MM.1S (cell line): ENCODE data around the gene SCAI.

ENCODE experiments used
- DNase-seq: peaks from one replicate; pipeline ENCODE4 v3.0.0-alpha.2; 2015
- H2AFZ ChIP-seq: fragments of 300-600 bp; sonication (generic); 2 replicates; pipeline ENCODE4 v1.6.0; 2016; ENCODE audit warnings: antibody characterized with exemption, low read length
- H3F3A ChIP-seq: fragments of 300-600 bp; sonication (generic); 2 replicates; pipeline ENCODE4 v1.6.1; 2016; ENCODE audit warnings: mild to moderate bottlenecking, antibody characterized with exemption, low read length, moderate library complexity, mixed read lengths; ENCODE audit not compliant: insufficient read depth
- H3K27ac ChIP-seq: fragments of 300-600 bp; sonication (generic); 2 replicates; pipeline ENCODE4 v1.5.1; 2016; ENCODE audit warnings: mild to moderate bottlenecking, low read length
- H3K27me3 ChIP-seq: fragments of 300-600 bp; sonication (generic); replicated peaks from 2 replicates; pipeline ENCODE4 v1.6.0; 2016; ENCODE audit warnings: low read length; ENCODE audit not compliant: insufficient read depth
- H3K36me3 ChIP-seq: fragments of 300-600 bp; sonication (generic); replicated peaks from 2 replicates; pipeline ENCODE4 v1.6.1; 2016; ENCODE audit warnings: mild to moderate bottlenecking, low read length, mixed read lengths; ENCODE audit not compliant: insufficient read depth
- H3K4me1 ChIP-seq: fragments of 300-600 bp; sonication (generic); 2 replicates; pipeline ENCODE4 v1.6.1; 2016; ENCODE audit warnings: low read length, mixed read lengths
- H3K4me2 ChIP-seq: fragments of 300-600 bp; sonication (generic); 2 replicates; pipeline ENCODE4 v1.6.0; 2016; ENCODE audit warnings: low read depth, low read length
- H3K4me3 ChIP-seq: fragments of 300-600 bp; sonication (generic); 2 replicates; pipeline ENCODE4 v1.5.1; 2016; ENCODE audit warnings: low read length, mixed read lengths
- H3K79me2 ChIP-seq: fragments of 300-600 bp; sonication (generic); 2 replicates; pipeline ENCODE4 v1.6.1; 2016; ENCODE audit warnings: mixed run types, low read length, mixed read lengths
- H3K9ac ChIP-seq: fragments of 300-600 bp; sonication (generic); 2 replicates; pipeline ENCODE4 v1.6.1; 2016; ENCODE audit warnings: low read length, mixed read lengths
- H3K9me2 ChIP-seq: fragments of 300-600 bp; sonication (generic); replicated peaks from 2 replicates; pipeline ENCODE4 v1.6.1; 2016; ENCODE audit warnings: mild to moderate bottlenecking, low read length, mixed read lengths; ENCODE audit not compliant: insufficient read depth
- H3K9me3 ChIP-seq: fragments of 300-600 bp; sonication (generic); replicated peaks from 2 replicates; pipeline ENCODE4 v1.6.1; 2016; ENCODE audit warnings: mild to moderate bottlenecking, low read length, mixed read lengths; ENCODE audit not compliant: insufficient read depth
- H4K20me1 ChIP-seq: fragments of 300-600 bp; sonication (generic); 2 replicates; pipeline ENCODE4 v1.6.1; 2016; ENCODE audit warnings: mild to moderate bottlenecking, low read length, moderate library complexity, mixed read lengths; ENCODE audit not compliant: insufficient read depth
- EZH2 ChIP-seq: fragments of 300-600 bp; sonication (generic); optimal IDR thresholded peaks from 2 replicates; pipeline ENCODE3; 2017; ENCODE audit warnings: low read depth, mild to moderate bottlenecking, antibody characterized with exemption, low read length, mixed read lengths
- EZH2phosphoT487 ChIP-seq: fragments of 300-600 bp; sonication (generic); IDR thresholded peaks from 2 replicates; pipeline ENCODE4 v1.6.1; 2018; ENCODE audit warnings: antibody characterized with exemption, low read length
- TF ChIP-seq, protein P1 (sequence below): fragments of 300-600 bp; sonication (generic); IDR thresholded peaks from 2 replicates; pipeline ENCODE4 v1.5.1; 2016; ENCODE audit warnings: antibody characterized with exemption, low read length, mixed read lengths

Gene SCAI

GRCh38 chr9:124911766-124912165 lies 231.6 kb downstream of the SCAI start:
- Histone ChIP-seq H3K79me2 (no peaks in the 10 kb centered on the region), H3K4me1 (no peaks in the 10 kb centered on the region), H3K36me3 (no peaks in the 10 kb centered on the region), H3K27me3 (no peaks in the 10 kb centered on the region), H3K4me2 (no peak overlapping the region), H3K27ac (no peak overlapping the region), H3K9ac (no peak overlapping the region), H3K9me3 (no peaks in the 10 kb centered on the region), H3K4me3 (no peak overlapping the region), H2AFZ (no peak overlapping the region), H3K9me2 (no peaks in the 10 kb centered on the region), H4K20me1 (no peaks in the 10 kb centered on the region), H3F3A (no peaks in the 10 kb centered on the region)
- TF ChIP-seq, protein P1, sequence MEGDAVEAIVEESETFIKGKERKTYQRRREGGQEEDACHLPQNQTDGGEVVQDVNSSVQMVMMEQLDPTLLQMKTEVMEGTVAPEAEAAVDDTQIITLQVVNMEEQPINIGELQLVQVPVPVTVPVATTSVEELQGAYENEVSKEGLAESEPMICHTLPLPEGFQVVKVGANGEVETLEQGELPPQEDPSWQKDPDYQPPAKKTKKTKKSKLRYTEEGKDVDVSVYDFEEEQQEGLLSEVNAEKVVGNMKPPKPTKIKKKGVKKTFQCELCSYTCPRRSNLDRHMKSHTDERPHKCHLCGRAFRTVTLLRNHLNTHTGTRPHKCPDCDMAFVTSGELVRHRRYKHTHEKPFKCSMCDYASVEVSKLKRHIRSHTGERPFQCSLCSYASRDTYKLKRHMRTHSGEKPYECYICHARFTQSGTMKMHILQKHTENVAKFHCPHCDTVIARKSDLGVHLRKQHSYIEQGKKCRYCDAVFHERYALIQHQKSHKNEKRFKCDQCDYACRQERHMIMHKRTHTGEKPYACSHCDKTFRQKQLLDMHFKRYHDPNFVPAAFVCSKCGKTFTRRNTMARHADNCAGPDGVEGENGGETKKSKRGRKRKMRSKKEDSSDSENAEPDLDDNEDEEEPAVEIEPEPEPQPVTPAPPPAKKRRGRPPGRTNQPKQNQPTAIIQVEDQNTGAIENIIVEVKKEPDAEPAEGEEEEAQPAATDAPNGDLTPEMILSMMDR: no peak
- TF ChIP-seq EZH2: no peak
- no peak for TF ChIP-seq EZH2phosphoT487
- no peak for DNase-seq

GRCh38 chr9:124908098-124908497 lies 235.2 kb downstream of the SCAI start:
- no peak for DNase-seq
- Histone ChIP-seq H3K79me2 (no peaks in the 10 kb centered on the region), H3K9me2 (no peaks in the 10 kb centered on the region), H3K27me3 (no peaks in the 10 kb centered on the region), H3K9me3 (no peaks in the 10 kb centered on the region), H3K4me1 (no peaks in the 10 kb centered on the region), H3K27ac (no peak overlapping the region), H3K9ac (no peak overlapping the region), H4K20me1 (no peaks in the 10 kb centered on the region), H3F3A (no peaks in the 10 kb centered on the region), H2AFZ (no peak overlapping the region), H3K4me3 (no peak overlapping the region), H3K4me2 (no peak overlapping the region), H3K36me3 (no peaks in the 10 kb centered on the region)
- no peak for TF ChIP-seq EZH2phosphoT487
- no peak for TF ChIP-seq EZH2
- TF ChIP-seq, protein P1: no peak

DNA sequence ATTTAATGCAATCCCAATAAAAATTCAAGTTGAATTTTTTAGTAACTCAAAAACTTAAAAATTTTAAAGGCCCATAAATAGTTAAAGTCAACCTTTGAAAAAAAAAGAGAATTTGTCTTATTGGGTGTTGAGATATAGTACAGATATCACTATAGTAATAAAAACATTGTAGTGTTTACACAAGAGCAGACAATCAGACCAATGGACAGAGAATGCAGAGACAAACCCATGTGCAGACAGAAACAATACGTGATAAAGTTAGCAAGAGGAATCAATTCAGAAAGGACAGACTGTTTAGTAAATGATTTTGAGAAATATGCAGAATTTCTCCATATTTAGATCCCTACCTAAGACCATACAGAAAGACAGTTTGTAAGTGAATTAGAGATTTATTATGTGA lies 236.4 kb downstream of the SCAI start:
- Histone ChIP-seq H3K9ac (no peak overlapping the region), H3K79me2 (no peaks in the 10 kb centered on the region), H3K36me3 (no peaks in the 10 kb centered on the region), H3K27ac (no peak overlapping the region), H3K4me2 (no peak overlapping the region), H3K4me3 (no peak overlapping the region), H3K9me2 (no peaks in the 10 kb centered on the region), H3K4me1 (no peaks in the 10 kb centered on the region), H4K20me1 (no peaks in the 10 kb centered on the region), H3K27me3 (no peaks in the 10 kb centered on the region), H3K9me3 (no peaks in the 10 kb centered on the region), H2AFZ (no peak overlapping the region), H3F3A (no peaks in the 10 kb centered on the region)
- no peak for DNase-seq
- TF ChIP-seq EZH2phosphoT487: no peak
- TF ChIP-seq, protein P1: no peak
- no peak for TF ChIP-seq EZH2
